Neutrophil (primary cell): ENCODE data around the gene PLCD4.

Experiments used
- H3K27ac ChIP-seq: fragments of 200-600 bp; sonication (generic); 2 replicates; pipeline ENCODE4 v1.5.1; 2016; ENCODE audit warnings: mild to moderate bottlenecking, moderate library complexity
- H3K27me3 ChIP-seq: fragments of 200-600 bp; sonication (generic); 2 replicates; pipeline ENCODE4 v1.6.0; 2016; ENCODE audit warnings: mild to moderate bottlenecking
- H3K36me3 ChIP-seq: fragments of 200-600 bp; sonication (generic); 2 replicates; pipeline ENCODE4 v1.5.1; 2017
- H3K4me1 ChIP-seq, 2 experiments: fragments of 200-600 bp in 1 of 2; sonication (generic) in 1 of 2; 1 replicate in 1 of 2; 2 replicates in 1 of 2; pipeline versions ENCODE4 v1.5.1 to v1.6.1; 2013 to 2016; ENCODE audit warnings: low read depth in 1 of 2, low read length in 1 of 2, mild to moderate bottlenecking in 1 of 2, moderate library complexity in 1 of 2; ENCODE audit not compliant: control insufficient read depth in 1 of 2, insufficient read depth in 1 of 2
- H3K4me3 ChIP-seq, 2 experiments: fragments of 200-600 bp in 1 of 2; sonication (generic) in 1 of 2; 1 replicate in 1 of 2; 2 replicates in 1 of 2; pipeline ENCODE4 v1.5.1; 2013 to 2016; ENCODE audit warnings: low read depth in 1 of 2, low read length in 1 of 2, mild to moderate bottlenecking in 1 of 2, moderate library complexity in 1 of 2
- H3K9me3 ChIP-seq: fragments of 200-600 bp; sonication (generic); 2 replicates; pipeline ENCODE4 v1.5.1; 2016
- TF ChIP-seq, protein P1 (sequence below): fragments of 200-600 bp; sonication (generic); IDR thresholded peaks from 2 replicates; pipeline ENCODE4 v1.5.1; 2016; ENCODE audit warnings: antibody characterized with exemption

PLCD4 gene

DNA sequence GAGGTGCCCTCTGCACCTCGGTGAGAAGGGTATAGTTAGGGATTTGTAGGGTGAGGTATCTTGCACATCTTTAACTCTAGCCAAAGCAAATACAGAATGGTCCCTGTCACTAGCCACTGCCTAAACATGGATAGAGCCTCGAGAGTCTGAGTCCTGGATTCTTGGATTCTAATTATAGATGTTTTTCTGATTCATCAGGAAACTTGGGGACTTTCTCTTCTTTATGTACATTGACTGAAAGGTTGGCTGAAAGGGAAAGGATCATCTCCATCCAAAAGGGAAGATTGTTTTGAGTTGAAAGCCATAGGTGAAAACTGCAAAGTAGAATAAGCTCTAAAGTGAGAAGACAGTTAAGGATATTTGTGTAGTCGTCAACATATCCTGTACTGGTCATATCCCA lies 72.4 kb downstream of the PLCD4 start:
- H3K4me1 ChIP-seq, result no peaks in the 10 kb centered on the region
- H3K4me3 ChIP-seq, result no peak overlapping the region
- H3K9me3 ChIP-seq, result no peaks in the 10 kb centered on the region
- no peaks in the 10 kb centered on the region for H3K36me3 ChIP-seq
- no peak overlapping the region for H3K27ac ChIP-seq
- TF ChIP-seq, protein P1, sequence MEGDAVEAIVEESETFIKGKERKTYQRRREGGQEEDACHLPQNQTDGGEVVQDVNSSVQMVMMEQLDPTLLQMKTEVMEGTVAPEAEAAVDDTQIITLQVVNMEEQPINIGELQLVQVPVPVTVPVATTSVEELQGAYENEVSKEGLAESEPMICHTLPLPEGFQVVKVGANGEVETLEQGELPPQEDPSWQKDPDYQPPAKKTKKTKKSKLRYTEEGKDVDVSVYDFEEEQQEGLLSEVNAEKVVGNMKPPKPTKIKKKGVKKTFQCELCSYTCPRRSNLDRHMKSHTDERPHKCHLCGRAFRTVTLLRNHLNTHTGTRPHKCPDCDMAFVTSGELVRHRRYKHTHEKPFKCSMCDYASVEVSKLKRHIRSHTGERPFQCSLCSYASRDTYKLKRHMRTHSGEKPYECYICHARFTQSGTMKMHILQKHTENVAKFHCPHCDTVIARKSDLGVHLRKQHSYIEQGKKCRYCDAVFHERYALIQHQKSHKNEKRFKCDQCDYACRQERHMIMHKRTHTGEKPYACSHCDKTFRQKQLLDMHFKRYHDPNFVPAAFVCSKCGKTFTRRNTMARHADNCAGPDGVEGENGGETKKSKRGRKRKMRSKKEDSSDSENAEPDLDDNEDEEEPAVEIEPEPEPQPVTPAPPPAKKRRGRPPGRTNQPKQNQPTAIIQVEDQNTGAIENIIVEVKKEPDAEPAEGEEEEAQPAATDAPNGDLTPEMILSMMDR, result no peak
- no peaks in the 10 kb centered on the region for H3K27me3 ChIP-seq
